22Rv1 (cell line): ENCODE data around the gene EDEM1.
"Not testable (repeated sequence)": the region's sequence is repeated elsewhere in the genome, so short reads cannot be mapped to it uniquely, and the experiment has no call there.

Source experiments
- H3K27ac ChIP-seq: fragments of 450-650 bp; 2 replicates; pipeline ENCODE4 v1.5.1; 2017
- ZFX ChIP-seq: fragments of 450-650 bp; IDR thresholded peaks from 2 replicates; pipeline ENCODE4 v1.6.1; 2017; ENCODE audit warnings: antibody characterized with exemption, borderline replicate concordance
- TF ChIP-seq, protein P1 (sequence below): fragments of 450-650 bp; IDR thresholded peaks from 2 replicates; pipeline ENCODE4 v1.5.1; 2017; ENCODE audit warnings: mild to moderate bottlenecking

EDEM1 gene

GRCh38 chr3:5144316-5144994 lies 43.1 kb upstream of the EDEM1 start:
- no peak overlapping the region for H3K27ac ChIP-seq
- TF ChIP-seq ZFX, result no peak
- TF ChIP-seq, protein P1, sequence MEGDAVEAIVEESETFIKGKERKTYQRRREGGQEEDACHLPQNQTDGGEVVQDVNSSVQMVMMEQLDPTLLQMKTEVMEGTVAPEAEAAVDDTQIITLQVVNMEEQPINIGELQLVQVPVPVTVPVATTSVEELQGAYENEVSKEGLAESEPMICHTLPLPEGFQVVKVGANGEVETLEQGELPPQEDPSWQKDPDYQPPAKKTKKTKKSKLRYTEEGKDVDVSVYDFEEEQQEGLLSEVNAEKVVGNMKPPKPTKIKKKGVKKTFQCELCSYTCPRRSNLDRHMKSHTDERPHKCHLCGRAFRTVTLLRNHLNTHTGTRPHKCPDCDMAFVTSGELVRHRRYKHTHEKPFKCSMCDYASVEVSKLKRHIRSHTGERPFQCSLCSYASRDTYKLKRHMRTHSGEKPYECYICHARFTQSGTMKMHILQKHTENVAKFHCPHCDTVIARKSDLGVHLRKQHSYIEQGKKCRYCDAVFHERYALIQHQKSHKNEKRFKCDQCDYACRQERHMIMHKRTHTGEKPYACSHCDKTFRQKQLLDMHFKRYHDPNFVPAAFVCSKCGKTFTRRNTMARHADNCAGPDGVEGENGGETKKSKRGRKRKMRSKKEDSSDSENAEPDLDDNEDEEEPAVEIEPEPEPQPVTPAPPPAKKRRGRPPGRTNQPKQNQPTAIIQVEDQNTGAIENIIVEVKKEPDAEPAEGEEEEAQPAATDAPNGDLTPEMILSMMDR, result no peak

GRCh38 chr3:5145120-5145519 lies 42.4 kb upstream of the EDEM1 start:
- TF ChIP-seq, protein P1, result no peak
- TF ChIP-seq ZFX, result no peak
- no peak overlapping the region for H3K27ac ChIP-seq

DNA sequence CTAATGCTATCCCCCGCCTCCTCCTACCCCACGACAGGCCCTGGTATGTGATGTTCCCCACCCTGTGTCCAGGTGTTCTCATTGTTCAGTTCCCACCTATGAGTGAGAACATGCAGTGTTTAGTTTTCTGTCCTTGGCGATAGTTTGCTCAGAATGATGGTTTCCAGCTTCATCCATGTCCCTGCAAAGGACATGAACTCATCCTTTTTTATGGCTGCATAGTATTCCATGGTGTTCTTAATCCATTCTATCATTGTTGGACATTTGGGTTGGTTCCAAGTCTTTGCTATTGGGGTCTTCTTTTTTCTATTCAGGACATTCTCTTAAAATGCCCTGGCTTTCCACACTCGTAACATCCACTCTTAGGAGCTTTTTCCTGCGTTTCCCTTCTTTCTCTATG lies 40.4 kb upstream of the EDEM1 start:
- H3K27ac ChIP-seq, result not testable (repeated sequence)

DNA sequence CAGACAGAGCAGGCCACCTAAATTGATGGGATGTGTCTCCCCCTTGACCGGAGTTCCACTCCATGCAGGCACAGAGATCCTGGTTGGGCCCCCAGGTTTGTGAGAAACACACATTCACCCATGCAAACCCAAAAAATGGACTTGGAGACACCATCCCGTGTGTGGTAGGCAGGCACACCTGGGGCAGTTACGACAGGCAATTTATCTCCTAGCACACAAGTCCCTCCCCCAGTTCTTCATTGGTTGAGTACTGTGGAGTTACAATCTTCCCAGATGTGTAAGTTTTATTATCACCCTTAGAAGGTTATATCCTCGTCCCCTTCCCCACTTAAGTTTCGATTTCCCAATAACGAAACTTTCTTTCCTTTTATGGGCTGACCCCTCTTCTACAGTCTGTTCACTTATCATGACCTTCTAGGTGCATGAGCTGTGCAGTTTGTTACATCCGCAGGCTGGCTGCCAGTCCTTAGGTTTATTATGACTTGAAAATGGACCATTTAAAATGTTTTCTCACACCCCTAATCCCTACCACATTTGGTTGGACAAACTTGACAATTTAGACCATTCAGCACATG lies 38.1 kb upstream of the EDEM1 start:
- TF ChIP-seq, protein P1, result no peak
- TF ChIP-seq ZFX, result no peak
- H3K27ac ChIP-seq, result no peak overlapping the region

- no peak for TF ChIP-seq ZFX
- TF ChIP-seq, protein P1, result no peak
- no peak overlapping the region for H3K27ac ChIP-seq
Measured at GRCh38 chr3:5151586-5151985, 35.9 kb upstream of the EDEM1 start.

DNA sequence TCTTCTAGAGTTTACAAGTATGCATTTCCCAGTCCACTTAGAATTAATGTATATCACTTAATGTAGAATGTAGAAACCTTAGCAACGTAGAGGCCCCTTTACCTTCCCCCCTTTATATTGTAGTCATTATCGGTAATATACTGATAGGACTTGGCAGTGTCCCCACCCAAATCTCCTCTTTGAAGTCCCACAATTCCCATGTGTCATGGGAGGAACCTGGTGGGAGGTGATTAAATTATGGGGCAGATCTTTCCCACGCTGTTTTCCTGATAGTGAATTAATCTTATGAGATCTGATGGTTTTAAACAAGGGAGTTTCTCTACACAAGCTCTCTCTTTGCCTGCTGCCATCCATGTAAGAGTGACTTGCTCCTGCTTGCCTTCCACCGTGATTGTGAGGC lies 34.4 kb upstream of the EDEM1 start:
- no peak overlapping the region for H3K27ac ChIP-seq
- no peak for TF ChIP-seq ZFX
- TF ChIP-seq, protein P1, result no peak

DNA sequence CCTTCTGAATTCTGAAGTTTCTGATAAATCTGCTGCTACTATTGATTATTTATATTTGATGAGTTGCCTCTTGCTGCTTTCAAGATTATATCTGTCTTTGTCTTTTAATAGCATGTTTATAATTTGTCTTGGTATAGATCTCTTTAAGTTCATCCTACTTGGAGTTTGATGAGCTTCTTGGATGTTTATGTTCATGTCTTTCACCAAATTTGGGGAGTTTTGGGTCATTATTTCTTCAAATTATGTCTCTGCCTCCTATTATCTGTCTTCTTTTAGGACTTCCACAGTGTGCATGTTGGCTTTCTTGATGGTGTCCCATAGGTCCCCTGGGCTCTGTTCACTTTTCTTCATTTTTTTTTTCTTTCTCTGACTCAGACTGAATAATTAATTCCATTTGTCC lies 32.3 kb upstream of the EDEM1 start:
- TF ChIP-seq, protein P1, result no peak
- no peak for TF ChIP-seq ZFX
- H3K27ac ChIP-seq, result no peak overlapping the region
